Measurements from ENCODE around the gene MGAT5B.
"Not testable (repeated sequence)": the region's sequence is repeated elsewhere in the genome, so short reads cannot be mapped to it uniquely, and the experiment has no call there.

The MGAT5B gene

GRCh38 chr17:76951375-76951905 lies 83.2 kb downstream of the MGAT5B start:
- DNase-seq (ENCODE audit: low spot score), result no peak

GRCh38 chr17:76952402-76952801 lies 84.2 kb downstream of the MGAT5B start:
- no peak for DNase-seq (ENCODE audit: low spot score)

GRCh38 chr17:76953066-76953465 lies 84.9 kb downstream of the MGAT5B start:
- DNase-seq (ENCODE audit: low spot score), result no peak

- no peak for DNase-seq (ENCODE audit: low spot score)
Measured at GRCh38 chr17:76953946-76954345, 85.7 kb downstream of the MGAT5B start.

- no peak for DNase-seq (ENCODE audit: low spot score)
Measured at GRCh38 chr17:76955191-76955590, 87.0 kb downstream of the MGAT5B start.

GRCh38 chr17:76956846-76957540 lies 88.8 kb downstream of the MGAT5B start:
- no peak for DNase-seq (ENCODE audit: low spot score)

- no peak for DNase-seq (ENCODE audit: low spot score)
Measured at GRCh38 chr17:76957678-76958464, 89.7 kb downstream of the MGAT5B start.

GRCh38 chr17:76958974-76959373 lies 90.8 kb downstream of the MGAT5B start:
- no peak for DNase-seq (ENCODE audit: low spot score)

GRCh38 chr17:76961869-76962268 lies 93.7 kb downstream of the MGAT5B start:
- DNase-seq (ENCODE audit: low spot score), result no peak

- no peak for DNase-seq (ENCODE audit: low spot score)
Measured at GRCh38 chr17:76962858-76963257, 94.7 kb downstream of the MGAT5B start.

- DNase-seq (ENCODE audit: low spot score), result no peak
Measured at GRCh38 chr17:76966016-76966415, 97.8 kb downstream of the MGAT5B start.

GRCh38 chr17:76966486-76967181 lies 98.4 kb downstream of the MGAT5B start:
- no peak for DNase-seq (ENCODE audit: low spot score)

- DNase-seq (ENCODE audit: low spot score), result no peak
Measured at GRCh38 chr17:76967762-76968161, 99.6 kb downstream of the MGAT5B start.

- DNase-seq (ENCODE audit: low spot score), result no peak
Measured at GRCh38 chr17:76968707-76969597, 100.7 kb downstream of the MGAT5B start.

- no peak for DNase-seq (ENCODE audit: low spot score)
Measured at GRCh38 chr17:76969598-76970172, 101.5 kb downstream of the MGAT5B start.

- not testable (repeated sequence) for DNase-seq (ENCODE audit: low spot score)
Measured at GRCh38 chr17:76970228-76970627, 102.0 kb downstream of the MGAT5B start.

GRCh38 chr17:76972046-76972641 lies 103.9 kb downstream of the MGAT5B start:
- no peak for DNase-seq (ENCODE audit: low spot score)

- no peak for DNase-seq (ENCODE audit: low spot score)
Measured at GRCh38 chr17:76973040-76973439, 104.8 kb downstream of the MGAT5B start.

- no peak for DNase-seq (ENCODE audit: low spot score)
Measured at GRCh38 chr17:76974721-76975120, 106.5 kb downstream of the MGAT5B start.

GRCh38 chr17:76978050-76978449 lies 109.8 kb downstream of the MGAT5B start:
- not testable (repeated sequence) for DNase-seq (ENCODE audit: low spot score)

All from hematopoietic multipotent progenitor cell treated with erythropoietin and hydrocortisone succinate and interleukin-3 and kit ligand, for 17 days (in vitro differentiated cells).